Smooth muscle cell (in vitro differentiated cells): ENCODE results near the gene TGM4. TPM values are rescaled to one million over a fixed set of nuclear protein-coding genes. Genes with fewer than 3 reads are reported as not detected.
"Not testable (repeated sequence)": the region's sequence is repeated elsewhere in the genome, so short reads cannot be mapped to it uniquely, and the experiment has no call there.

Experiments
- DNase-seq: peaks from one replicate; lab custom pipeline; 2025; ENCODE audit not compliant: unreplicated experiment; lab: John Stamatoyannopoulos, UW
- H2AFZ ChIP-seq: fragments of 200-600 bp; sonication (generic); 2 replicates; pipeline ENCODE4 v1.6.0; 2016; ENCODE audit warnings: antibody characterized with exemption, low read depth, mild to moderate bottlenecking
- H3F3A ChIP-seq: fragments of 200-600 bp; sonication (generic); 2 replicates; pipeline ENCODE4 v1.6.0; 2017; ENCODE audit warnings: antibody characterized with exemption, low read depth
- H3K27ac ChIP-seq: fragments of 200-600 bp; sonication (generic); 2 replicates; pipeline ENCODE4 v1.5.1; 2016; ENCODE audit warnings: low read depth, mild to moderate bottlenecking
- H3K27me3 ChIP-seq: fragments of 200-600 bp; sonication (generic); 2 replicates; pipeline ENCODE4 v1.6.1; 2016; ENCODE audit warnings: low read depth, mild to moderate bottlenecking
- H3K36me3 ChIP-seq: fragments of 200-600 bp; sonication (generic); 2 replicates; pipeline ENCODE4 v1.5.1; 2016; ENCODE audit warnings: low read depth
- H3K4me1 ChIP-seq: fragments of 200-600 bp; sonication (generic); 2 replicates; pipeline ENCODE4 v1.5.1; 2016; ENCODE audit warnings: low read depth
- H3K4me2 ChIP-seq: fragments of 200-600 bp; sonication (generic); 2 replicates; pipeline ENCODE4 v1.6.0; 2016; ENCODE audit warnings: mild to moderate bottlenecking
- H3K4me3 ChIP-seq: fragments of 200-600 bp; sonication (generic); 2 replicates; pipeline ENCODE4 v1.5.1; 2016; ENCODE audit warnings: mild to moderate bottlenecking
- H3K79me2 ChIP-seq: fragments of 200-600 bp; sonication (generic); 2 replicates; pipeline ENCODE4 v1.6.0; 2016; ENCODE audit warnings: low read depth, mild to moderate bottlenecking
- H3K9ac ChIP-seq: fragments of 200-600 bp; sonication (generic); 2 replicates; pipeline ENCODE4 v1.6.0; 2016; ENCODE audit warnings: low read depth
- H3K9me3 ChIP-seq: fragments of 200-600 bp; sonication (generic); replicated peaks from 2 replicates; pipeline ENCODE4 v1.5.1; 2016; ENCODE audit warnings: low read depth
- H4K20me1 ChIP-seq: fragments of 200-600 bp; sonication (generic); 2 replicates; pipeline ENCODE4 v1.6.0; 2016; ENCODE audit warnings: low read depth
- CTCF ChIP-seq: fragments of 200-600 bp; sonication (generic); IDR thresholded peaks from 2 replicates; pipeline ENCODE4 v1.5.1; 2017; ENCODE audit warnings: borderline replicate concordance, mild to moderate bottlenecking, antibody characterized with exemption; ENCODE audit not compliant: insufficient read depth, poor library complexity, severe bottlenecking
- WGBS: methylation state at CpG from one replicate; pipeline ENCODE4 v1.1.7; 2016; ENCODE audit warnings: low lambda C conversion rate; 5-methylcytosine and 5-hydroxymethylcytosine counted together
- polyA plus RNA-seq: library from polyadenylated mRNA; unstranded; fragments of >200 nt; fragmentation: Nextera tagmentation; extraction: Ambion mirVana; gene quantifications from 2 replicates; pipeline ENCODE4 v1.2.1, GENCODE V29; 2016
- total RNA-seq: library from RNA; depleted of rRNA; stranded (reverse); fragments of >200 nt; gene quantifications from 2 replicates; pipeline ENCODE4 v1.2.3, GENCODE V29; 2014

Gene TGM4
- total and polyA plus RNA-seq, 2 experiments from 2014 or later = not detected

GRCh38 chr3:44948239-44948638 is 73.8 kb downstream of the TGM4 start:
- H3K4me1 ChIP-seq = no peaks in the 10 kb centered on the region
- 64% methylated on average over 3 of the region's 3 CpGs for WGBS
- peak overlapping the region; percentile 61 for H3K4me2 ChIP-seq
- H3K36me3 ChIP-seq = no peaks in the 10 kb centered on the region
- H3K9ac ChIP-seq = no peak overlapping the region
- no peaks in the 10 kb centered on the region for H3K9me3 ChIP-seq
- no peaks in the 10 kb centered on the region for H3F3A ChIP-seq
- no peak for TF ChIP-seq CTCF
- no peak overlapping the region for H3K4me3 ChIP-seq
- H2AFZ ChIP-seq = no peak overlapping the region
- H4K20me1 ChIP-seq = peaks cover 62% of the 10 kb centered on the region
- no peak for DNase-seq
- H3K79me2 ChIP-seq = no peaks in the 10 kb centered on the region
- H3K27ac ChIP-seq = no peak overlapping the region
- no peaks in the 10 kb centered on the region for H3K27me3 ChIP-seq

GRCh38 chr3:44949770-44950169 is 75.4 kb downstream of the TGM4 start:
- DNase-seq, H3K9ac ChIP-seq, H3F3A ChIP-seq, H3K4me1 ChIP-seq, H3K79me2 ChIP-seq, H3K9me3 ChIP-seq, H2AFZ ChIP-seq, H3K4me2 ChIP-seq, H3K27me3 ChIP-seq, H3K36me3 ChIP-seq, H3K4me3 ChIP-seq, H3K27ac ChIP-seq: not testable (repeated sequence)
- WGBS = 100% methylated on average over 4 of the region's 4 CpGs
- peaks cover 78% of the 10 kb centered on the region for H4K20me1 ChIP-seq

- Histone ChIP-seq H3K4me2 (no peak overlapping the region), H3K4me1 (no peaks in the 10 kb centered on the region), H3F3A (no peaks in the 10 kb centered on the region), H3K9ac (no peak overlapping the region), H3K9me3 (no peaks in the 10 kb centered on the region), H3K27ac (no peak overlapping the region), H4K20me1 (peaks cover 82% of the 10 kb centered on the region), H3K36me3 (no peaks in the 10 kb centered on the region), H3K27me3 (no peaks in the 10 kb centered on the region), H3K4me3 (no peak overlapping the region), H3K79me2 (no peaks in the 10 kb centered on the region), H2AFZ (no peak overlapping the region)
- DNase-seq = no peak
- WGBS = 95% methylated on average over 2 of the region's 2 CpGs
- no peak for TF ChIP-seq CTCF
Measured at GRCh38 chr3:44950275-44950734, 75.9 kb downstream of the TGM4 start.

GRCh38 chr3:44952689-44953088 is 78.3 kb downstream of the TGM4 start:
- Histone ChIP-seq H4K20me1 (peaks cover 90% of the 10 kb centered on the region), H2AFZ (no peak overlapping the region), H3K4me2 (no peak overlapping the region), H3K9me3 (no peaks in the 10 kb centered on the region), H3K9ac (no peak overlapping the region), H3K79me2 (no peaks in the 10 kb centered on the region), H3F3A (no peaks in the 10 kb centered on the region), H3K4me3 (no peak overlapping the region), H3K27ac (no peak overlapping the region), H3K36me3 (no peaks in the 10 kb centered on the region), H3K27me3 (no peaks in the 10 kb centered on the region), H3K4me1 (no peaks in the 10 kb centered on the region)
- no peak for TF ChIP-seq CTCF
- no peak for DNase-seq
- WGBS = 91% methylated on average over 3 of the region's 3 CpGs
